Measurements from ENCODE around the gene FRMD3.

The FRMD3 gene

DNA sequence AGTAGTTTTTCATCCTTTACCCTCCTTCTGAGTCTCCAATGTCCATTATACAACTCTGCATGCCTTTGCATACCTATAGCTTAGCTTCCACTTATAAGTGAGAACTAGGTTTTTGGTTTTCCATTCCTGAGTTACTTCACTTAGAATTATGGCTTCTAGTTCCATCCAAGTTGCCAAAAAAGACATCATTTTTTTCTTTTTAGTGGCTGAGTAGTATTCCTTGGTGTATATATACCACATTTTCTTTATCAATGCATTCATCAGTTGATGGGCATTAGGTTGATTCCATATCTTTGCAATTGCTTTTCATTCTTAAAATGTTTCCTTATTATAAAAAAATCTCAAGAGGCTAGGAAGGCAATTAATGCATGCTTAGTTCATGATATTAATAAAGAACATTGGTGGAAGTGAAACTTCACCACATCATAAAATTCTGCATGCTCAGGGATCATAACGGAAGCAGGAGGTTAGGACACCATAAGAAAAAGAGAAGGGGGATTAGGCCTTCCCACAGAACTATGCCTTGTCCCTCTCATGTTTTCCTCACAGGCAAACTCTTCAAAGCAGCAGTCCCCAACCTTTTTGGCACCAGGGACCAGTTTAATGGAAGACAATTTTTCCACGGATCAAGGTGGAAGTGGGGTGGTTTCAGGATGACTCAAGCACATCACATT is 105.2 kb downstream of the FRMD3 start:
- TF ChIP-seq, protein P1, sequence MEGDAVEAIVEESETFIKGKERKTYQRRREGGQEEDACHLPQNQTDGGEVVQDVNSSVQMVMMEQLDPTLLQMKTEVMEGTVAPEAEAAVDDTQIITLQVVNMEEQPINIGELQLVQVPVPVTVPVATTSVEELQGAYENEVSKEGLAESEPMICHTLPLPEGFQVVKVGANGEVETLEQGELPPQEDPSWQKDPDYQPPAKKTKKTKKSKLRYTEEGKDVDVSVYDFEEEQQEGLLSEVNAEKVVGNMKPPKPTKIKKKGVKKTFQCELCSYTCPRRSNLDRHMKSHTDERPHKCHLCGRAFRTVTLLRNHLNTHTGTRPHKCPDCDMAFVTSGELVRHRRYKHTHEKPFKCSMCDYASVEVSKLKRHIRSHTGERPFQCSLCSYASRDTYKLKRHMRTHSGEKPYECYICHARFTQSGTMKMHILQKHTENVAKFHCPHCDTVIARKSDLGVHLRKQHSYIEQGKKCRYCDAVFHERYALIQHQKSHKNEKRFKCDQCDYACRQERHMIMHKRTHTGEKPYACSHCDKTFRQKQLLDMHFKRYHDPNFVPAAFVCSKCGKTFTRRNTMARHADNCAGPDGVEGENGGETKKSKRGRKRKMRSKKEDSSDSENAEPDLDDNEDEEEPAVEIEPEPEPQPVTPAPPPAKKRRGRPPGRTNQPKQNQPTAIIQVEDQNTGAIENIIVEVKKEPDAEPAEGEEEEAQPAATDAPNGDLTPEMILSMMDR (conservative IDR thresholded peaks at IDR 0.05; ENCODE audit: low read depth, low read length), result no peak

DNA sequence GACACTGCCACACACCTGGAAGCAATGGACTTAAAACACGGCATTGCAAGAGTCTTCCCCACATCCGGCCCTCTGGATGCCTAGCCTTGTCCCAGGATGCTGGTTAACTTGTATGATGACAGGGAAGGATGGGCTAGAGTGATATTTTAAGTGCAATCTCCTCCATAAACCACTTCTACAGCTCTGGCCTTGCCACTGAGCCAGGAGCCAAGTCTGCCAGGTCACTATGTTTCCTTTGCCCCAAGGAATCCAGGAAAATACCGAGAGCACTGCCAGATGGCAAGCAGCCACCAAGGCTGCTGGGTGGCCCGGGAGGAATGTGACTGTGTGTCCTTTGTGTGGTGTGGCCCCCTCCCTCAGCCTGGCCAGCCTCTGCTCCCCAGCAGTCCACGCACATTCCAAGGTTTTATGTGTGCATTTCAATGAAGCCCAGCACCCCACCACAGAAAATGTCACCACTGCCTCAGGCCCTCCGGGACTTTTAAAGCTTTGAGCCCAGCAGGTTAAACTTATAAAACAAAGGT is 106.0 kb downstream of the FRMD3 start:
- no peak overlapping the region for H3K4me2 ChIP-seq
- H4K20me1 ChIP-seq (ENCODE audit: insufficient read depth), result no peaks in the 10 kb centered on the region
- no peak overlapping the region for H2AFZ ChIP-seq (ENCODE audit: low read depth)
- H3K4me1 ChIP-seq (ENCODE audit: low read depth, poor library complexity, severe bottlenecking), result no peaks in the 10 kb centered on the region
- no peak overlapping the region for H3K27ac ChIP-seq
- TF ChIP-seq, protein P1 (conservative IDR thresholded peaks at IDR 0.05; ENCODE audit: low read depth, low read length), result no peak
- no peaks in the 10 kb centered on the region for H3K36me3 ChIP-seq (ENCODE audit: insufficient read depth)
- no peak overlapping the region for H3K9ac ChIP-seq
- H3K4me3 ChIP-seq (IDR thresholded peaks at IDR 0.05; ENCODE audit: insufficient read depth, low read depth, low read length), result no peak overlapping the region
- no peaks in the 10 kb centered on the region for H3K27me3 ChIP-seq (ENCODE audit: insufficient read depth, low read depth)
- no peaks in the 10 kb centered on the region for H3K79me2 ChIP-seq (ENCODE audit: insufficient read depth, low read depth)

More for the DNA sequence above, 105.2 kb downstream of the FRMD3 start:
- H2AFZ ChIP-seq (ENCODE audit: low read depth), result no peak overlapping the region
- no peaks in the 10 kb centered on the region for H3K36me3 ChIP-seq (ENCODE audit: insufficient read depth)
- H3K9ac ChIP-seq, result no peak overlapping the region
- H3K4me3 ChIP-seq (IDR thresholded peaks at IDR 0.05; ENCODE audit: insufficient read depth, low read depth, low read length), result no peak overlapping the region
- H3K4me1 ChIP-seq (ENCODE audit: low read depth, poor library complexity, severe bottlenecking), result no peaks in the 10 kb centered on the region
- no peaks in the 10 kb centered on the region for H3K27me3 ChIP-seq (ENCODE audit: insufficient read depth, low read depth)
- no peaks in the 10 kb centered on the region for H3K79me2 ChIP-seq (ENCODE audit: insufficient read depth, low read depth)
- no peaks in the 10 kb centered on the region for H4K20me1 ChIP-seq (ENCODE audit: insufficient read depth)
- H3K4me2 ChIP-seq, result no peak overlapping the region
- H3K27ac ChIP-seq, result no peak overlapping the region

DNA sequence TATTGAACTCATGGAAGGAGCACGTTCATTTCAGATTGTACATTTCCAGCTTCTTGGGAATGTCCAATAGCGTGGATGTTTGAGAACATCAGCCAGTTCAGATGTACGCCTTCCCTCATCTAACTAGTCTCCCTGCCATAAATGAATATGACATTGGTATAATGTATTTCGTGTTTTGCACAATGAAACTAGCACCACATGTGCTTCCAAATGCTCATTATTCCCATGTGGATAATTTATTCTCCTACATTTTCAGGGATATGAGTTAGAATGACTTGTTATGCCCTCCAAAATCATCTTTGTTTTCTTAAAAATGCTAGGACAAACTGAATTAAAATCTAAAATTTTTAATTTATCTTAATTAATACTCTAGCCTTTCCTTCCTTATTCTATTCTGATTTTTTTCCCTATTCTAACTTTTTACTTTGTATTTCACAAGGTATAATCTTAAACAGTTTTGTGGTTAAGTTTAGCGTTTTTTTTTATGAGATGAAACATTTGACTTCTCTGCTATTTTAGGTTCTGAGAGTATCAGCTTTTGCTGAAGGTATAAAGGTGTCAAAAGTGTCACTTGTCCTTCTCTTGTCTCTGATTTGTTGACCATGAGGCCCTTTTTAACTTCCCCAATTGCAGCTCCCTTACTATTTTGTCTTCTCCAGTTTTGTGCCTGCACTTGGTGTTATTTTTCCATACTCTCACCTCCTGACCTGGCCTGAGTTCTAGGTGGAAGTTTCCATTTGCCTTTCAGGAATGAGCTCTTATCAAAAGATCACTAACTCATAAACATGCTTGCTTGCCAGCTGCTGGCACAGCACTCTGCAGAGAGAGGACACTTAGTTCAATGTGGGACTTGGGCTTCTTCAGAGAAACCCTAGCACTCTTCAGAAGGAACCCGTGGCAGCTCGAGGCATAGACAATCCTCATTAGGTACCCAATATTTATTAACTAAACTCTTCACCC is 106.8 kb downstream of the FRMD3 start:
- no peaks in the 10 kb centered on the region for H4K20me1 ChIP-seq (ENCODE audit: insufficient read depth)
- H3K79me2 ChIP-seq (ENCODE audit: insufficient read depth, low read depth), result no peaks in the 10 kb centered on the region
- TF ChIP-seq, protein P1 (conservative IDR thresholded peaks at IDR 0.05; ENCODE audit: low read depth, low read length), result no peak
- no peaks in the 10 kb centered on the region for H3K4me1 ChIP-seq (ENCODE audit: low read depth, poor library complexity, severe bottlenecking)
- H3K27me3 ChIP-seq (ENCODE audit: insufficient read depth, low read depth), result no peaks in the 10 kb centered on the region
- no peak overlapping the region for H3K4me2 ChIP-seq
- no peaks in the 10 kb centered on the region for H3K36me3 ChIP-seq (ENCODE audit: insufficient read depth)
- no peak overlapping the region for H2AFZ ChIP-seq (ENCODE audit: low read depth)
- H3K9ac ChIP-seq, result no peak overlapping the region
- no peak overlapping the region for H3K4me3 ChIP-seq (IDR thresholded peaks at IDR 0.05; ENCODE audit: insufficient read depth, low read depth, low read length)
- no peak overlapping the region for H3K27ac ChIP-seq

DNA sequence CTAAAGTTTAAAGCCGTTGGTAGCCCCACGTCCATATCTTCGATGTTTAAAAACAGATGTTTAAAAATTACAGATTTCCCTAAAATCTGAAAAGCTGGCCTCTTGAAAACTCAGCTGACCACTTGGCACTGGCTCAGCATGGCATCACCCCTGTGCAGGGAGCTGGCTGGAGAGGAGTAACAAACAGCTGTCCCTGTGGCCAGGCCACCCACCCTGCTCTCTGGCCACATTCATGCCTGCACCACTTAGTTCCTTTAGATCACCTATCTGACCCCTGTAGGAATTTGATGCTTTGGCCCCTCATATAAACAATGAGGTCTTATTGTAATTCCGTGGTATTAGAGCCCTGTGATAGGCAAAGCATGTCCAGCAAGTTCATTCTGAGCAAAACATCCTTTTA is 107.5 kb downstream of the FRMD3 start:
- Histone ChIP-seq H3K4me2 (no peak overlapping the region), H3K4me1 (ENCODE audit: low read depth, poor library complexity, severe bottlenecking) (no peaks in the 10 kb centered on the region)
- TF ChIP-seq, protein P1 (conservative IDR thresholded peaks at IDR 0.05; ENCODE audit: low read depth, low read length), result no peak

More for the DNA sequence above, 107.5 kb downstream of the FRMD3 start:
- H3K79me2 ChIP-seq (ENCODE audit: insufficient read depth, low read depth), result no peaks in the 10 kb centered on the region
- H3K4me3 ChIP-seq (IDR thresholded peaks at IDR 0.05; ENCODE audit: insufficient read depth, low read depth, low read length), result no peak overlapping the region
- no peak overlapping the region for H3K9ac ChIP-seq
- H2AFZ ChIP-seq (ENCODE audit: low read depth), result no peak overlapping the region
- H3K27me3 ChIP-seq (ENCODE audit: insufficient read depth, low read depth), result no peaks in the 10 kb centered on the region
- H3K36me3 ChIP-seq (ENCODE audit: insufficient read depth), result no peaks in the 10 kb centered on the region
- no peaks in the 10 kb centered on the region for H4K20me1 ChIP-seq (ENCODE audit: insufficient read depth)
- no peak overlapping the region for H3K27ac ChIP-seq

All from KMS-11 (cell line).